Measurements from ENCODE around the gene TMEM115. TPM values are rescaled to one million over a fixed set of nuclear protein-coding genes. Genes with fewer than 3 reads are reported as not detected.

TMEM115 gene
- total and polyA plus RNA-seq, 2 donors (not counting 3 experiments of a cell fraction or from before 2014, with no cell fraction given): 44.7 to 65.5 TPM

DNA sequence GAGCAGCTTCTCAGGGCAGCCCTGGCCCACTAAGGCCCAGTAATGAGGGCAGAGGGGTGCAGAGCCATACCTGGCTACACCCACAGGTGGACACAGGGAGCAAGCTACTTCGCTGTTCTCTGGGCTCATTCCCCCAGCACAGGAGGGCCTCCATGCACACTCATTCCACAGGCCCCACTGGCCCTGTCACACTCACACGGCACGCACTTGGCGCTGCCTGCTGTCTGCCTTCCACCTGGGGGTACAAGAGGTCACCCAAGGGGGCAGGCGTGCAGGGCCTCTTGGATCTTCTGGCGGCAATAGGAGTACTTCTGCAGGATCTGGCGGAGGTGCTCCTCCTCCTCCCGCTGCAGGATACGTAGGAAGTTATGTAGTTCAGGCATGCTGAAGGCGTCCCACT, 29.0 kb downstream of the TMEM115 start:
- H3K4me1 ChIP-seq (ENCODE audit: control insufficient read depth, extremely low read depth, insufficient read depth, low read length): peaks cover 34% of the 10 kb centered on the region
- no peaks in the 10 kb centered on the region for H3K27me3 ChIP-seq (ENCODE audit: control insufficient read depth in 2 of 2, insufficient read depth in 2 of 2, low read length in 2 of 2)

DNA sequence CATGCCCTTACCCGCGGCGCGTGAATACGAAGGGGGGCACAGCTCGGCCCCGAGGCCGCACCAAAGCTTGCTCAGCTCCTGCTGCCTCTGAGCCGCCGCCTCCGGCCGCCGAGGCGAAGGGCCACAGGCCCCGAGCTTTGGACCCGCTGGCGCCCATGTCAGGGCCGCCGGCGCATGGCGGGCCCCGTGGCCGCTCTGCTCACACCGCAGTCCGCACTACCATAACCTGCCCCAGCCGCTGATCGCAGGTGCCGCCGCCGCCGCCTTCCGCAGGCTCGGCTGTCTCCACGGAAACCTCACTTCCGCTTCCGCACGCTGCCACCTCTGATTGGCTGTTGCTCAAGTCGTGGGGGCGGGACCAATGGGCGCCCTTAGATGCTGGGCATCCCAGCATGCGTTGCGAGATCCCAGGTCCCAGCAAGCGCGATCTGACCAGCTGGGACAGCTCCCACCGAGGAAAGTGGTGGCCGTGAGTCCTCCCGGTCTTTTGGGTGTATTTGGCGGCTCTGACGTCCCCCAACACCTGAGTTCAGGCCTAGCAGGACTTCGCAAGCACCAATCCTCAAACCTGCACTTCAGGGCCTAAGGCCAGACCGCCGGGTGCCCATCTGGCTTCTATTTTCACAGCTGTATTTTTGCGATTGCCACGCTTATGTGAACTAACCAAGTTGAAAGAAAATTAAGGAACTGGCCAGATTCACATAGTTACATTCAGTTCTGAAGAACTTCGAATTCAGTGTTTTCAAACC, 31.2 kb downstream of the TMEM115 start, which contains the start of gene TUSC2:
TSS of gene TUSC2 (minus strand) at position 281 of the 749 bp plus-strand sequence. CDS start at position 157, 124 bp downstream.
- peak; percentile 97 for DNase-seq (ENCODE audit: low read depth, low spot score)
- Histone ChIP-seq H3K9me1 (replicated peaks; ENCODE audit: control insufficient read depth, extremely low read depth, insufficient read depth, low read length) (no peaks in the 10 kb centered on the region), H3K27me3 (ENCODE audit: control insufficient read depth in 2 of 2, insufficient read depth in 2 of 2, low read length in 2 of 2) (no peaks in the 10 kb centered on the region), H3K36me3 (ENCODE audit: control insufficient read depth in 2 of 2, extremely low read depth in 1 of 2, insufficient read depth in 2 of 2, low read length in 2 of 2) (peaks cover 20 to 39% of the 10 kb centered on the region in 2 experiments), H3K4me2 (ENCODE audit: insufficient read depth, low read length) (peak within 1 kb of the TSS; percentile 83), H2AFZ (ENCODE audit: low read depth, low read length) (peak within 1 kb of the TSS; percentile 42), H3K9me3 (replicated peaks; ENCODE audit: control insufficient read depth, insufficient read depth, low read length) (no peaks in the 10 kb centered on the region), H3K27ac (ENCODE audit: insufficient read depth, low read depth, low read length) (peak within 1 kb of the TSS; percentile 70), H4K20me1 (replicated peaks; ENCODE audit: control insufficient read depth, extremely low read depth, insufficient read depth, low read length) (no peaks in the 10 kb centered on the region), H3K4me1 (ENCODE audit: control insufficient read depth, extremely low read depth, insufficient read depth, low read length) (peaks cover 28% of the 10 kb centered on the region), H3K9ac (replicated peaks; ENCODE audit: extremely low read depth, insufficient read depth, low read length) (peak within 1 kb of the TSS; percentile 87), H3K79me2 (ENCODE audit: control insufficient read depth, insufficient read depth, low read length) (peaks cover 35% of the 10 kb centered on the region), H3K4me3 (replicated peaks in 1 of 3; ENCODE audit: insufficient read depth in 1 of 3, low read depth in 1 of 3, low read length in 3 of 3) (peak within 1 kb of the TSS; percentile 69 to 88 (median 86))
- intact Hi-C loops (cut with micrococcal nuclease): loop anchor here (1.0 kb wide), 1 partner anchor 9 kb away; no protein-coding TSS in a partner anchor
- ChIA-PET CTCF (interaction anchor here (0.8 to 1.8 kb wide), 5 partner anchors 8 to 102 kb away, joined by 3 to 13 read pairs (median 4); partner anchors contain the start of genes HYAL3 and NAA80), POLR2A (interaction anchor here (0.7 to 1.9 kb wide), 7 partner anchors 8 to 93 kb away, joined by 3 to 8 read pairs (median 4); partner anchors contain the start of genes GNAI2 and IFRD2)
- dilution Hi-C loops (cut with MboI; ENCODE audit: extremely low pct_ligation_motif_present, low sequenced_read_pairs): no loop called here
- FAIRE-seq: peak; percentile 99
- no TSS peak for BruUV-seq (replicated peaks)
- TF ChIP-seq POLR2AphosphoS5 (IDR thresholded peaks at IDR 0.05; ENCODE audit: insufficient read depth, low read depth, low read length) (peak; percentile 95), POLR2A (IDR thresholded peaks at IDR 0.05; ENCODE audit: low read depth, low read length) (peak; percentile 96), JUN (IDR thresholded peaks at IDR 0.05; ENCODE audit: borderline replicate concordance, insufficient read depth, insufficient read length, low read depth) (no peak)
- TF ChIP-seq, protein P1, sequence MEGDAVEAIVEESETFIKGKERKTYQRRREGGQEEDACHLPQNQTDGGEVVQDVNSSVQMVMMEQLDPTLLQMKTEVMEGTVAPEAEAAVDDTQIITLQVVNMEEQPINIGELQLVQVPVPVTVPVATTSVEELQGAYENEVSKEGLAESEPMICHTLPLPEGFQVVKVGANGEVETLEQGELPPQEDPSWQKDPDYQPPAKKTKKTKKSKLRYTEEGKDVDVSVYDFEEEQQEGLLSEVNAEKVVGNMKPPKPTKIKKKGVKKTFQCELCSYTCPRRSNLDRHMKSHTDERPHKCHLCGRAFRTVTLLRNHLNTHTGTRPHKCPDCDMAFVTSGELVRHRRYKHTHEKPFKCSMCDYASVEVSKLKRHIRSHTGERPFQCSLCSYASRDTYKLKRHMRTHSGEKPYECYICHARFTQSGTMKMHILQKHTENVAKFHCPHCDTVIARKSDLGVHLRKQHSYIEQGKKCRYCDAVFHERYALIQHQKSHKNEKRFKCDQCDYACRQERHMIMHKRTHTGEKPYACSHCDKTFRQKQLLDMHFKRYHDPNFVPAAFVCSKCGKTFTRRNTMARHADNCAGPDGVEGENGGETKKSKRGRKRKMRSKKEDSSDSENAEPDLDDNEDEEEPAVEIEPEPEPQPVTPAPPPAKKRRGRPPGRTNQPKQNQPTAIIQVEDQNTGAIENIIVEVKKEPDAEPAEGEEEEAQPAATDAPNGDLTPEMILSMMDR (IDR thresholded peaks at IDR 0.05; ENCODE audit: extremely low read depth in 1 of 2, insufficient read depth in 1 of 2, low read depth in 1 of 2, low read length in 2 of 2): no peak

More for the DNA sequence above, 29.0 kb downstream of the TMEM115 start:
- no peak overlapping the region for H2AFZ ChIP-seq (ENCODE audit: low read depth, low read length)
- ChIA-PET CTCF (no interaction called here), POLR2A (no interaction called here)
- no peaks in the 10 kb centered on the region for H3K9me3 ChIP-seq (replicated peaks; ENCODE audit: control insufficient read depth, insufficient read depth, low read length)
- no peaks in the 10 kb centered on the region for H3K9me1 ChIP-seq (replicated peaks; ENCODE audit: control insufficient read depth, extremely low read depth, insufficient read depth, low read length)
- H3K4me3 ChIP-seq (replicated peaks in 1 of 3; ENCODE audit: insufficient read depth in 1 of 3, low read depth in 1 of 3, low read length in 3 of 3): no peak overlapping the region
- H3K9ac ChIP-seq (replicated peaks; ENCODE audit: extremely low read depth, insufficient read depth, low read length): no peak overlapping the region
- no peak for TF ChIP-seq GATA2 (IDR thresholded peaks at IDR 0.05; ENCODE audit: insufficient read depth, insufficient read length, low read depth, low read length)
- H4K20me1 ChIP-seq (replicated peaks; ENCODE audit: control insufficient read depth, extremely low read depth, insufficient read depth, low read length): no peaks in the 10 kb centered on the region
- DNase-seq (ENCODE audit: low read depth, low spot score) (no peak), FAIRE-seq (no peak)
- no peak overlapping the region for H3K27ac ChIP-seq (ENCODE audit: insufficient read depth, low read depth, low read length)
- intact Hi-C loops (cut with micrococcal nuclease): no loop called here
- peaks cover 20 to 38% of the 10 kb centered on the region in 2 experiments for H3K36me3 ChIP-seq (ENCODE audit: control insufficient read depth in 2 of 2, extremely low read depth in 1 of 2, insufficient read depth in 2 of 2, low read length in 2 of 2)
- no peak overlapping the region for H3K4me2 ChIP-seq (ENCODE audit: insufficient read depth, low read length)
- no TSS peak for BruUV-seq (replicated peaks)
- dilution Hi-C loops (cut with MboI; ENCODE audit: extremely low pct_ligation_motif_present, low sequenced_read_pairs): no loop called here
- peaks cover 57% of the 10 kb centered on the region for H3K79me2 ChIP-seq (ENCODE audit: control insufficient read depth, insufficient read depth, low read length)
